Panc1 (cell line): ENCODE results near the gene TMEM258. TPM values are rescaled to one million over a fixed set of nuclear protein-coding genes. Genes with fewer than 3 reads are reported as not detected.

Experiments used
- ATAC-seq: fragments of 200-7000 bp; cut with Tn5 transposase; 2 replicates; pipeline ENCODE4 v1.9.1; 2020; ENCODE audit warnings: mild to moderate bottlenecking, moderate library complexity
- BruUV-seq: library from RNA; stranded (reverse); fragments of 400-500 nt; replicated peaks from 2 replicates; lab custom pipeline; 2021; lab: Mats Ljungman, UMichigan
- CTCF ChIA-PET: fragments of 300-600 bp; sonication (Branson Sonifier 250); formaldehyde crosslinking; loops from one replicate; lab custom pipeline; 2022; ENCODE audit warnings: antibody characterized with exemption; lab: Charles Lee
- POLR2A ChIA-PET: fragments of 300-600 bp; sonication (Branson Sonifier 250); formaldehyde crosslinking; loops from one replicate; lab custom pipeline; 2022; ENCODE audit warnings: antibody characterized with exemption; lab: Charles Lee
- DNase-seq: peaks from one replicate; pipeline ENCODE4 v3.0.0-alpha.2; 2010; ENCODE audit warnings: low read depth, low spot score
- H3K27ac ChIP-seq: 2 replicates; pipeline ENCODE4 v1.5.1; 2011; ENCODE audit warnings: mild to moderate bottlenecking, low read length, inconsistent platforms
- H3K27me3 ChIP-seq: fragments of 200-500 bp; sonication (Bioruptor generic); 2 replicates; pipeline ENCODE4 v1.6.0; 2014; ENCODE audit warnings: low read length, inconsistent platforms; ENCODE audit not compliant: control insufficient read depth, insufficient read depth
- H3K36me3 ChIP-seq: fragments of 200-500 bp; sonication (Bioruptor generic); 2 replicates; pipeline ENCODE4 v1.5.1; 2014; ENCODE audit warnings: inconsistent platforms, mild to moderate bottlenecking, low read length, moderate library complexity; ENCODE audit not compliant: control insufficient read depth, insufficient read depth
- H3K4me1 ChIP-seq: 2 replicates; pipeline ENCODE4 v1.5.1; 2011; ENCODE audit warnings: inconsistent platforms, mild to moderate bottlenecking, low read length, moderate library complexity; ENCODE audit not compliant: control insufficient read depth, insufficient read depth
- H3K4me3 ChIP-seq, 2 experiments: 2 replicates each; pipeline ENCODE4 v1.5.1; 2011 to 2012; ENCODE audit warnings: low read depth in 2 of 2, low read length in 2 of 2, mild to moderate bottlenecking in 2 of 2, inconsistent platforms in 1 of 2, moderate library complexity in 1 of 2
- H3K9me3 ChIP-seq: fragments of 200-500 bp; sonication (Bioruptor generic); 2 replicates; pipeline ENCODE4 v1.5.1; 2014; ENCODE audit warnings: low read depth, mild to moderate bottlenecking, inconsistent platforms, low read length, moderate library complexity; ENCODE audit not compliant: control insufficient read depth, insufficient read depth
- CTCF ChIP-seq: fragments of 450-650 bp; IDR thresholded peaks from 2 replicates; pipeline ENCODE4 v1.5.1; 2017; ENCODE audit warnings: mild to moderate bottlenecking
- POLR2AphosphoS5 ChIP-seq: IDR thresholded peaks from 2 replicates; pipeline ENCODE4 v1.6.1; 2012; ENCODE audit warnings: mild to moderate bottlenecking, low read depth, low read length, moderate library complexity
- REST ChIP-seq, 2 experiments: IDR thresholded peaks; 2 replicates each; pipeline ENCODE4 v1.6.1; 2011 to 2012; ENCODE audit warnings: low read depth in 2 of 2, control low read depth in 1 of 2, low read length in 1 of 2, mild to moderate bottlenecking in 1 of 2, moderate library complexity in 1 of 2; ENCODE audit not compliant: insufficient read depth in 1 of 2
- SIN3A ChIP-seq: IDR thresholded peaks from 2 replicates; pipeline ENCODE4 v1.6.1; 2012; ENCODE audit warnings: low read depth, mild to moderate bottlenecking, low read length, moderate library complexity, borderline replicate concordance; ENCODE audit not compliant: insufficient read depth
- TCF7L2 ChIP-seq: IDR thresholded peaks from 2 replicates; pipeline ENCODE4 v1.6.1; 2011; ENCODE audit warnings: mild to moderate bottlenecking, low read depth, low read length, inconsistent platforms
- in situ Hi-C: cut with HindIII; loops from 2 replicates; pipeline ENCODE4 v1.10.0; 2016; ENCODE audit warnings: low sequenced_read_pairs, low pct_unique_long_range_greater_than_20kb
- intact Hi-C: fragments of 100-400 bp; cut with micrococcal nuclease; formaldehyde crosslinking; loops from one replicate; pipeline ENCODE4 v1.10.0; 2022; ENCODE audit not compliant: unreplicated experiment
- total RNA-seq: library from RNA; stranded (reverse); gene quantifications from one replicate; pipeline ENCODE4 v1.2.1, GENCODE V29; 2021; ENCODE audit not compliant: unreplicated experiment

TMEM258 gene
- total RNA-seq, 1 experiment from 2014 or later, result 139 TPM

- ChIA-PET CTCF (interaction anchor here (0.7 kb wide), 1 partner anchor 8 kb away, joined by 3 read pairs; no protein-coding TSS in a partner anchor), POLR2A (no interaction called here)
- Histone ChIP-seq H3K4me3 (no peak overlapping the region), H3K27me3 (no peaks in the 10 kb centered on the region), H3K4me1 (peaks cover 7% of the 10 kb centered on the region), H3K27ac (no peak overlapping the region; the same call in 1 of the 2 replicates), H3K36me3 (no peaks in the 10 kb centered on the region), H3K9me3 (no peaks in the 10 kb centered on the region)
- no TSS peak for BruUV-seq
- intact Hi-C loops (no loop called here), in situ Hi-C loops (no loop called here)
- ATAC-seq (no peak), DNase-seq (no peak)
- TF ChIP-seq REST (IDR thresholded peaks at IDR 0.05; ENCODE audit: insufficient read depth in 1 of 2, low read depth in 2 of 2, low read length in 1 of 2), result no peak
- no peak for TF ChIP-seq TCF7L2
- TF ChIP-seq SIN3A, result no peak
- no peak for TF ChIP-seq CTCF
- TF ChIP-seq POLR2AphosphoS5, result no peak
Observed at GRCh38 chr11:61765550-61766253, 26.7 kb downstream of the TMEM258 start.

- CTCF ChIA-PET, result interaction anchor here (0.5 kb wide), 1 partner anchor 21 kb away, joined by 3 read pairs; no protein-coding TSS in a partner anchor
Observed at GRCh38 chr11:61764606-61765260, 27.7 kb downstream of the TMEM258 start.

More at GRCh38 chr11:61764606-61765260, 27.7 kb downstream of the TMEM258 start:
- Histone ChIP-seq H3K27me3 (no peaks in the 10 kb centered on the region), H3K27ac (no peak overlapping the region), H3K36me3 (no peaks in the 10 kb centered on the region), H3K4me3 (no peak overlapping the region), H3K9me3 (no peaks in the 10 kb centered on the region), H3K4me1 (peaks cover 7% of the 10 kb centered on the region)
- intact Hi-C loops, result no loop called here
- in situ Hi-C loops, result no loop called here
- POLR2A ChIA-PET, result no interaction called here
- ATAC-seq, result no peak
- no TSS peak for BruUV-seq
- no peak for TF ChIP-seq CTCF
- no peak for TF ChIP-seq POLR2AphosphoS5
- no peak for TF ChIP-seq SIN3A
- no peak for TF ChIP-seq TCF7L2
- no peak for TF ChIP-seq REST (IDR thresholded peaks at IDR 0.05; ENCODE audit: insufficient read depth in 1 of 2, low read depth in 2 of 2, low read length in 1 of 2)
- no peak for DNase-seq
